OCI-LY7 (cell line): Measurements from ENCODE around the gene SNX22. TPM values are rescaled to one million over a fixed set of nuclear protein-coding genes. Genes with fewer than 3 reads are reported as not detected.
A peak's percentile ranks its signal among the peaks of the same experiment; 100 is the strongest.

Source experiments
- BruUV-seq: library from RNA; stranded (reverse); fragments of 400-500 nt; replicated peaks from 2 replicates; lab custom pipeline; 2021; lab: Mats Ljungman, UMichigan
- CTCF ChIA-PET: fragments of 300-600 bp; sonication (Branson Sonifier 250); formaldehyde crosslinking; loops from one replicate; lab custom pipeline; 2022; ENCODE audit warnings: antibody characterized with exemption; ENCODE audit not compliant: unreplicated experiment; lab: Charles Lee
- POLR2A ChIA-PET: fragments of 300-600 bp; sonication (Branson Sonifier 250); formaldehyde crosslinking; loops from one replicate; lab custom pipeline; 2022; ENCODE audit warnings: antibody characterized with exemption; lab: Charles Lee
- DNase-seq: peaks from one replicate; pipeline ENCODE4 v3.0.0-alpha.2; 2015; ENCODE audit warnings: low spot score
- H2AFZ ChIP-seq: fragments of 200-600 bp; sonication (generic), shearing (Covaris generic); 2 replicates; pipeline ENCODE4 v1.6.1; 2014; ENCODE audit warnings: mild to moderate bottlenecking, antibody characterized with exemption, low read length, moderate library complexity
- H3K27ac ChIP-seq: fragments of 200-600 bp; sonication (generic); 2 replicates; pipeline ENCODE4 v1.5.1; 2014; ENCODE audit warnings: mixed run types, low read depth, mild to moderate bottlenecking, moderate library complexity, low read length, inconsistent platforms; ENCODE audit not compliant: poor library complexity, severe bottlenecking
- H3K36me3 ChIP-seq: fragments of 200-600 bp; sonication (generic); 2 replicates; pipeline ENCODE4 v1.6.1; 2014; ENCODE audit warnings: mild to moderate bottlenecking, antibody characterized with exemption, low read length, moderate library complexity, mixed read lengths; ENCODE audit not compliant: insufficient read depth
- H3K4me1 ChIP-seq: fragments of 200-600 bp; sonication (generic); 2 replicates; pipeline ENCODE4 v1.5.1; 2014; ENCODE audit warnings: mild to moderate bottlenecking, low read length; ENCODE audit not compliant: insufficient read depth, poor library complexity, severe bottlenecking
- H3K4me2 ChIP-seq: fragments of 200-600 bp; sonication (generic); 2 replicates; pipeline ENCODE4 v1.6.1; 2014; ENCODE audit warnings: mild to moderate bottlenecking, low read length
- H3K4me3 ChIP-seq: fragments of 200-600 bp; sonication (generic); 2 replicates; pipeline ENCODE4 v1.5.1; 2014; ENCODE audit warnings: mild to moderate bottlenecking, low read depth, low read length; ENCODE audit not compliant: poor library complexity, severe bottlenecking
- H3K79me2 ChIP-seq: fragments of 200-600 bp; sonication (generic); 2 replicates; pipeline ENCODE4 v1.6.1; 2016; ENCODE audit warnings: low read depth, mild to moderate bottlenecking, low read length, moderate library complexity, mixed read lengths; ENCODE audit not compliant: insufficient read depth
- H3K9me2 ChIP-seq: fragments of 200-600 bp; sonication (generic); 2 replicates; pipeline ENCODE4 v1.6.1; 2016; ENCODE audit warnings: mild to moderate bottlenecking, low read length, mixed read lengths; ENCODE audit not compliant: insufficient read depth
- H3K9me3 ChIP-seq: fragments of 200-600 bp; sonication (generic); 2 replicates; pipeline ENCODE4 v1.6.1; 2014; ENCODE audit warnings: mild to moderate bottlenecking, mixed run types, low read length, mixed read lengths
- H4K20me1 ChIP-seq: fragments of 200-600 bp; sonication (generic); 2 replicates; pipeline ENCODE4 v1.6.1; 2014; ENCODE audit warnings: mild to moderate bottlenecking, antibody characterized with exemption, low read length, moderate library complexity, mixed read lengths; ENCODE audit not compliant: insufficient read depth
- EZH2phosphoT487 ChIP-seq: fragments of 200-600 bp; sonication (generic); IDR thresholded peaks from 2 replicates; pipeline ENCODE4 v1.6.1; 2018; ENCODE audit warnings: low read depth, borderline replicate concordance, mild to moderate bottlenecking, mixed run types, antibody characterized with exemption, low read length, moderate library complexity, mixed read lengths
- intact Hi-C: fragments of 100-400 bp; cut with micrococcal nuclease; formaldehyde crosslinking; loops from one replicate; pipeline ENCODE4 v1.10.0; 2022; ENCODE audit not compliant: unreplicated experiment
- total RNA-seq, 2 experiments: library from RNA; depleted of rRNA in 1 of 2; stranded (reverse); fragments of >200 nt in 1 of 2; shearing (Covaris generic) in 1 of 2; gene quantifications; 2 replicates each; pipeline ENCODE4 v1.2.3, GENCODE V29; 2014 to 2022
- TF ChIP-seq, protein P1 (sequence below): fragments of 200-600 bp; sonication (generic); conservative IDR thresholded peaks from 2 replicates; pipeline ENCODE4 v1.5.1; 2014; ENCODE audit warnings: mild to moderate bottlenecking, antibody characterized with exemption, low read length, moderate library complexity, mixed read lengths

SNX22 gene
- total RNA-seq, 2 experiments from 2014 or later, result 65.7 to 68.8 TPM

DNA sequence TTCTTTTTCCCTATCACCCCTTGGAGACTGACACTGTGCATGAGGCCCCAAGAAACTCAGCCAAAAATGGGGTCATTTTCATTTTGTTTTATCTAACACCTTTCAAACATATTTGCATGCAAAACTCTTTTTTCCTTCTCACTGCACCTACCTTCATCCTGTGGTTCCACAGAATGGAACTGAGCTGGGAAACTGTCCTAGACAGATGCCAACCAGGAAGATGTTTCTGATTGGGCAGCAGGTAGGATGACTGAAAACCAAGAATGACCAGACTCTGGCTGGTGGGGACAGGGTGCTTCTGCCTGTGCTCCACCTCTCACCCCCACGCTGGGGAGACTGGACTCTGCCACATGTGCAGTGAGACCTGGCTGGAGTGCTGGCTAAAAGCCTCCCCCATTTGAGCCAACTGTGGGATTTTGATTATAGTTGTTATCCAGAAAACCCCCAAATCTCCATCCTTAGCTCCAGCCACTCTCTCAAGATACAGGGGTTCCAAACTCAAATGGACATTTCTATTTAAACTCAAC is 6.1 kb downstream of the SNX22 start:
- Histone ChIP-seq H4K20me1 (0 out of 2 replicates have a peak, but pooled peaks cover 8% of the 10 kb centered on the region), H2AFZ (no peak overlapping the region), H3K4me3 (no peak overlapping the region), H3K27ac (no peak overlapping the region), H3K79me2 (peaks cover 47% of the 10 kb centered on the region), H3K9me2 (no peaks in the 10 kb centered on the region), H3K4me2 (no peak overlapping the region), H3K36me3 (peaks cover 78% of the 10 kb centered on the region), H3K4me1 (peaks cover 41% of the 10 kb centered on the region), H3K9me3 (no peaks in the 10 kb centered on the region)
- POLR2A ChIA-PET, result interaction anchor here (0.6 kb wide), 1 partner anchor 463 kb away, joined by 3 read pairs; no protein-coding TSS in a partner anchor
- TF ChIP-seq, protein P1, sequence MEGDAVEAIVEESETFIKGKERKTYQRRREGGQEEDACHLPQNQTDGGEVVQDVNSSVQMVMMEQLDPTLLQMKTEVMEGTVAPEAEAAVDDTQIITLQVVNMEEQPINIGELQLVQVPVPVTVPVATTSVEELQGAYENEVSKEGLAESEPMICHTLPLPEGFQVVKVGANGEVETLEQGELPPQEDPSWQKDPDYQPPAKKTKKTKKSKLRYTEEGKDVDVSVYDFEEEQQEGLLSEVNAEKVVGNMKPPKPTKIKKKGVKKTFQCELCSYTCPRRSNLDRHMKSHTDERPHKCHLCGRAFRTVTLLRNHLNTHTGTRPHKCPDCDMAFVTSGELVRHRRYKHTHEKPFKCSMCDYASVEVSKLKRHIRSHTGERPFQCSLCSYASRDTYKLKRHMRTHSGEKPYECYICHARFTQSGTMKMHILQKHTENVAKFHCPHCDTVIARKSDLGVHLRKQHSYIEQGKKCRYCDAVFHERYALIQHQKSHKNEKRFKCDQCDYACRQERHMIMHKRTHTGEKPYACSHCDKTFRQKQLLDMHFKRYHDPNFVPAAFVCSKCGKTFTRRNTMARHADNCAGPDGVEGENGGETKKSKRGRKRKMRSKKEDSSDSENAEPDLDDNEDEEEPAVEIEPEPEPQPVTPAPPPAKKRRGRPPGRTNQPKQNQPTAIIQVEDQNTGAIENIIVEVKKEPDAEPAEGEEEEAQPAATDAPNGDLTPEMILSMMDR, result no peak
- TF ChIP-seq EZH2phosphoT487, result no peak
- BruUV-seq, result no TSS peak
- CTCF ChIA-PET, result no interaction called here
- no peak for DNase-seq
- intact Hi-C loops, result no loop called here

DNA sequence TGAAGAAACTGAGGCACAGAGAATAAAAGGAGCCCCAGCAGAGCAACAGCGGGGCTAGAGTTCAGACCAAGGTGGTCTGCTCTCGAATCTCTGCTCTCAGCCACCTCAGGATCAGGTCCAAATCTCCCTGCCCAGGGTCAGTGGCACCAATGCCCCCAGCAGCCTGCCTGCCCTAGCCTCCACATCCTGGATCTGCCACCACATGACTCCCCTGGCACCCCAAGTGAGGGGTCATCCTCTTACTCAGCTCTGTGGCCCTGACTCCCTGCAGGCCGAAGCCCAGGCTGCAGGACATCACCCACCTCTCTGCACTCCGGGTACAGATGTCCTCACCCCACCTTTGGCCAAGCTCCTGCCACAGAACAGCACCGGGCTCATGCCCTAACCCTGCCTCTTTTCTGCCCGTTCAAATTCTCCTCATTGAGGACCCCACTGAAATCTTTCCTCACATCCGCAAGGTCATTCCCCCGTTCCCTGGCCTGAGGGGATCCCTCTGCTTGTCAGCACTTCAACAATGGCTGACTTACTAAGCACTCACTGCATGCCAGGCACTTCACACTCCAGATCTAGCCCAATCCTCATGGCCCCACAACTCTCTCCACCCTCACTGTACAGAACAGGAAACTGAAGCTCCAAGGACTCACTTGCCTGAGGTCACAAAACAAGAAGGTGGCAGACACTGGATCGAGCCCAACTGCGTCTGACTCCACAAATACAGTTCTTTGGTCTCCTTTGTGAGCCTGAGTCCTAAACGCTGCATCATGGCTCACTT is 7.0 kb downstream of the SNX22 start:
- no peaks in the 10 kb centered on the region for H3K9me3 ChIP-seq
- no peaks in the 10 kb centered on the region for H3K9me2 ChIP-seq
- H3K36me3 ChIP-seq, result peaks cover 75% of the 10 kb centered on the region
- peaks cover 44% of the 10 kb centered on the region for H3K4me1 ChIP-seq
- H3K27ac ChIP-seq, result no peak overlapping the region
- no peak overlapping the region for H2AFZ ChIP-seq
- no peak for DNase-seq
- H3K4me3 ChIP-seq, result no peak overlapping the region
- no peak for TF ChIP-seq EZH2phosphoT487
- TF ChIP-seq, protein P1, result no peak
- peaks cover 46% of the 10 kb centered on the region for H3K79me2 ChIP-seq
- 0 out of 2 replicates have a peak, but pooled peaks cover 8% of the 10 kb centered on the region for H4K20me1 ChIP-seq
- BruUV-seq, result no TSS peak
- CTCF ChIA-PET, result no interaction called here
- peak overlapping the region; percentile 19; the same call in 1 of the 2 replicates for H3K4me2 ChIP-seq
- POLR2A ChIA-PET, result no interaction called here
- intact Hi-C loops, result no loop called here
